PC-3 (cell line): Measurements from ENCODE around the gene ZDHHC8. TPM values are rescaled to one million over a fixed set of nuclear protein-coding genes. Genes with fewer than 3 reads are reported as not detected.
"Not testable (repeated sequence)": the region's sequence is repeated elsewhere in the genome, so short reads cannot be mapped to it uniquely, and the experiment has no call there.

ENCODE experiments used
- ATAC-seq: fragments of 200-7000 bp; cut with Tn5 transposase; 2 replicates; pipeline ENCODE4 v1.9.1; 2020; ENCODE audit warnings: mild to moderate bottlenecking, moderate library complexity
- BruUV-seq: library from RNA; stranded (reverse); fragments of 400-500 nt; replicated peaks from 2 replicates; lab custom pipeline; 2021; lab: Mats Ljungman, UMichigan
- CTCF ChIA-PET: fragments of 300-600 bp; sonication (Branson Sonifier 250); formaldehyde crosslinking; loops from one replicate; lab custom pipeline; 2022; ENCODE audit warnings: antibody characterized with exemption; lab: Charles Lee
- POLR2A ChIA-PET: fragments of 300-600 bp; sonication (Branson Sonifier 250); formaldehyde crosslinking; loops from one replicate; lab custom pipeline; 2022; ENCODE audit warnings: antibody characterized with exemption; ENCODE audit not compliant: unreplicated experiment; lab: Charles Lee
- DNase-seq: peaks from one replicate; pipeline ENCODE4 v3.0.0-alpha.2; 2015
- H2AFZ ChIP-seq: fragments of 300-600 bp; sonication (generic); 2 replicates; pipeline ENCODE4 v1.6.0; 2016; ENCODE audit warnings: antibody characterized with exemption, low read length
- H3F3A ChIP-seq: fragments of 300-600 bp; sonication (generic); one replicate; pipeline ENCODE4 v1.6.0; 2017; ENCODE audit warnings: antibody characterized with exemption, low read length, control low read depth, mild to moderate bottlenecking; ENCODE audit not compliant: unreplicated experiment
- H3K27ac ChIP-seq: fragments of 300-600 bp; sonication (generic); 2 replicates; pipeline ENCODE4 v1.5.1; 2016; ENCODE audit warnings: mild to moderate bottlenecking, low read length
- H3K27me3 ChIP-seq: fragments of 300-600 bp; sonication (generic); 2 replicates; pipeline ENCODE4 v1.6.1; 2016; ENCODE audit warnings: low read length, mixed read lengths
- H3K36me3 ChIP-seq: fragments of 300-600 bp; sonication (generic); 2 replicates; pipeline ENCODE4 v1.6.1; 2016; ENCODE audit warnings: low read depth, mixed run types, low read length, mixed read lengths
- H3K4me1 ChIP-seq: fragments of 300-600 bp; sonication (generic); 2 replicates; pipeline ENCODE4 v1.5.1; 2016; ENCODE audit warnings: low read length; ENCODE audit not compliant: insufficient read depth
- H3K4me2 ChIP-seq: fragments of 300-600 bp; sonication (generic); 2 replicates; pipeline ENCODE4 v1.6.0; 2016; ENCODE audit warnings: low read length
- H3K4me3 ChIP-seq: fragments of 300-600 bp; sonication (generic); 2 replicates; pipeline ENCODE4 v1.5.1; 2016; ENCODE audit warnings: mild to moderate bottlenecking, low read length, mixed read lengths
- H3K79me2 ChIP-seq: fragments of 300-600 bp; sonication (generic); 2 replicates; pipeline ENCODE4 v1.6.1; 2017; ENCODE audit warnings: low read length, mixed read lengths
- H3K9ac ChIP-seq: fragments of 300-600 bp; sonication (generic); 2 replicates; pipeline ENCODE4 v1.6.0; 2016; ENCODE audit warnings: mild to moderate bottlenecking, low read length
- H3K9me2 ChIP-seq: fragments of 300-600 bp; sonication (generic); replicated peaks from 2 replicates; pipeline ENCODE4 v1.6.1; 2016; ENCODE audit warnings: mixed run types, low read length, mixed read lengths
- H3K9me3 ChIP-seq: fragments of 300-600 bp; sonication (generic); 2 replicates; pipeline ENCODE4 v1.6.1; 2016; ENCODE audit warnings: low read length, mixed read lengths
- H4K20me1 ChIP-seq: fragments of 300-600 bp; sonication (generic); 2 replicates; pipeline ENCODE4 v1.6.1; 2016; ENCODE audit warnings: low read length, mixed read lengths
- CTCF ChIP-seq: fragments of 300-600 bp; sonication (generic); conservative IDR thresholded peaks from 2 replicates; pipeline ENCODE4 v1.5.1; 2017; ENCODE audit warnings: antibody characterized with exemption, low read depth, mild to moderate bottlenecking, low read length
- EZH2 ChIP-seq: fragments of 300-600 bp; sonication (generic); IDR thresholded peaks from one replicate; pipeline ENCODE4 v1.6.1; 2017; ENCODE audit warnings: antibody characterized with exemption, mild to moderate bottlenecking, low read length; ENCODE audit not compliant: unreplicated experiment
- EZH2phosphoT487 ChIP-seq: fragments of 300-600 bp; sonication (generic); IDR thresholded peaks from 2 replicates; pipeline ENCODE4 v1.6.1; 2018; ENCODE audit warnings: mild to moderate bottlenecking, antibody characterized with exemption, low read length, borderline replicate concordance
- intact Hi-C: fragments of 100-400 bp; cut with micrococcal nuclease; formaldehyde crosslinking; loops from 2 replicates; pipeline ENCODE4 v1.9.0; 2023
- total RNA-seq: library from RNA; depleted of rRNA; stranded (reverse); fragments of >200 nt; gene quantifications from 2 replicates; pipeline ENCODE4 v1.2.3, GENCODE V29; 2014

Gene ZDHHC8
- total RNA-seq, 1 experiment from 2014 or later, result 24.6 TPM

DNA sequence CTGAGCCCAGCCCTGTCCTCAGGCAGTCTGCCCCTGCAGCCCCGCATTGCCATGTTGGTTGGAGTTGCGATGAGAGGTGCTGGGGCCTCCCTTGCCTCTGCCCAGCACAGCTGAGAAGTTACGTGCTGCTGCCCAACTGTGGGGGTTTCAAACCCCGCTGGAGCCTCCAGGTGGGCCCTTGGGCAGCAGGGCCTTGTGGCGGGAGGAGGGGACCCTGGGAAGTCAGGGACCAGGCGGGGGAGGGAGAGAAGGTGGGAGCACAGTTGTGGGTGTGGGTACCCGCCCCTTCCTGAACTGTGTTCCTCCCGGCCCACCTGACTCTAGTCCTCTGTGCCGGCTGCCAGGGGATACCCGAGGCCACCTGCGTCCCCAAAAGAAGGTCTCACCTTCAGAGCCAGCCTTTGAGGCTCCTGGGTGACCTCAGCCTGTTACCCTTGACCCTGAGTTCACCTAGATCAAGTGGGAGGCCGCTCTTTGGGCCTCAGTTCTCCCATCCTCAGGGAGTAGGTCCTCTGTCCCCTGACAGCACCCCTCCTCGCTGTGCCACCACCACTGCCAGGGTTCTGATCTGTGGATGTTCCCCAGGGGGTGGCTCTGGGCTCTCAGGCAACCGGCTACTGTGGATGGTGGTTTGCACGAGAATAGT, 26.9 kb downstream of the ZDHHC8 start:
- no peak for TF ChIP-seq CTCF
- TF ChIP-seq EZH2phosphoT487, result no peak
- no peak for TF ChIP-seq EZH2
- H2AFZ ChIP-seq, result no peak overlapping the region
- no TSS peak for BruUV-seq

DNA sequence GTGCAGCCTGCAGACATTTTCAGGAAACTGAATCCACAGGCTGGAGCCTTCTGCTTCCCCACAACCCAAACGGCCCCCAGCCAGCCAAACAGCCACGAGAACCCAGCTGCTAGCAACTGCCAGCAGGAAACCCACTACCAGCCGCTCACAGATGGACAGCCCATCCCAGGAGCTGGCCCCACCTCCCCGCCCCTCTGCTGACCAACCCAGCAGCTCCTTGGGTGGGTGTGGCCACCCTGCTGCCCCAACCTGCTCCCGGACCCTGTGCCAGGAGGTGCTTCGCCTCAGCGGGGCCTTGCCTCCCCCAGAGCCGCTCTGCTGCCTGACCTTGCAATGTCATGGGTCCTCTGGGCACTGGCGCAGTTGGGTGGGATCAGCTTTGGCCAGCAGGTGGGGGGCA, 27.5 kb downstream of the ZDHHC8 start:
- H3K27ac ChIP-seq, result no peak overlapping the region
- H3K9me3 ChIP-seq, result no peaks in the 10 kb centered on the region
- no peaks in the 10 kb centered on the region for H3K79me2 ChIP-seq
- BruUV-seq, result no TSS peak
- no peaks in the 10 kb centered on the region; the same call in 1 of the 2 replicates for H3K36me3 ChIP-seq
- H2AFZ ChIP-seq, result no peak overlapping the region
- H3F3A ChIP-seq, result no peaks in the 10 kb centered on the region
- no peak for ATAC-seq
- no peaks in the 10 kb centered on the region for H3K9me2 ChIP-seq
- H3K4me3 ChIP-seq, result no peak overlapping the region
- no peak for DNase-seq
- ChIA-PET CTCF (no interaction called here), POLR2A (no interaction called here)
- intact Hi-C loops, result no loop called here
- no peaks in the 10 kb centered on the region for H3K27me3 ChIP-seq
- no peak overlapping the region for H3K4me2 ChIP-seq
- H4K20me1 ChIP-seq, result no peaks in the 10 kb centered on the region
- H3K9ac ChIP-seq, result no peak overlapping the region
- no peaks in the 10 kb centered on the region for H3K4me1 ChIP-seq
- no peak for TF ChIP-seq EZH2
- no peak for TF ChIP-seq CTCF
- no peak for TF ChIP-seq EZH2phosphoT487

More for the DNA sequence above, 26.9 kb downstream of the ZDHHC8 start:
- Histone ChIP-seq H3K9ac (no peak overlapping the region), H3K9me2 (no peaks in the 10 kb centered on the region), H3K36me3 (no peaks in the 10 kb centered on the region; the same call in 1 of the 2 replicates), H3F3A (no peaks in the 10 kb centered on the region), H3K4me2 (no peak overlapping the region), H3K4me3 (no peak overlapping the region), H4K20me1 (no peaks in the 10 kb centered on the region), H3K9me3 (no peaks in the 10 kb centered on the region), H3K4me1 (no peaks in the 10 kb centered on the region), H3K27me3 (no peaks in the 10 kb centered on the region), H3K79me2 (no peaks in the 10 kb centered on the region), H3K27ac (no peak overlapping the region)
- intact Hi-C loops, result no loop called here
- ATAC-seq (no peak), DNase-seq (no peak)
- ChIA-PET POLR2A (no interaction called here), CTCF (no interaction called here)

DNA sequence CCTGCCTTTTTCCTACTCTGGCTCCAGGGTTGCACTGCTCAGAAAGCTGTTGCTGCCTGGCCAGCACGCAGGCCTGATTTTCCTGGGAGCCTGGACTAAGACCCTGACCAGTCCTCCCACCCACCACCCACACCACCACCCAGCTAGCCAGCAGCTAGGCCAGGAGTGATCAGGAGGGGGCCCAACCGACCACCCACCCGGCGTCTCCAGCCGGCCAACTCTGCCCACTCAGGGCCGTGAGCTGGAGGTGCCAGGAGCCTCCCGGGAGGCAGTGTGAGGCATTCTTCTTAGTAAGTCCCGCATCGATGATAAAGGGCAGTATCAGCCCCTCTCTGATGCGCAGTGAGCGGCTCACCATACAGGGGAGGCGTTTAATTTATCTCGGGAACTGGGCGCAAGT, 27.9 kb downstream of the ZDHHC8 start:
- POLR2A ChIA-PET, H3K9ac ChIP-seq, ATAC-seq, BruUV-seq, H3K9me2 ChIP-seq, H3F3A ChIP-seq, H3K4me2 ChIP-seq, H3K4me3 ChIP-seq, H3K27ac ChIP-seq, intact Hi-C loops, H3K4me1 ChIP-seq, H3K27me3 ChIP-seq, DNase-seq, H3K79me2 ChIP-seq, H4K20me1 ChIP-seq, H3K9me3 ChIP-seq, H2AFZ ChIP-seq, CTCF ChIA-PET, H3K36me3 ChIP-seq: not testable (repeated sequence)
